GM19324 (cell line): Measurements from ENCODE around the gene ADH7.

ENCODE experiments used
- ATAC-seq: cut with Tn5 transposase; IDR thresholded peaks from one replicate; pipeline ENCODE4 v1.9.1; 2021; ENCODE audit warnings: mild to moderate bottlenecking, moderate library complexity; ENCODE audit not compliant: unreplicated experiment, low FRiP score

The ADH7 gene

DNA sequence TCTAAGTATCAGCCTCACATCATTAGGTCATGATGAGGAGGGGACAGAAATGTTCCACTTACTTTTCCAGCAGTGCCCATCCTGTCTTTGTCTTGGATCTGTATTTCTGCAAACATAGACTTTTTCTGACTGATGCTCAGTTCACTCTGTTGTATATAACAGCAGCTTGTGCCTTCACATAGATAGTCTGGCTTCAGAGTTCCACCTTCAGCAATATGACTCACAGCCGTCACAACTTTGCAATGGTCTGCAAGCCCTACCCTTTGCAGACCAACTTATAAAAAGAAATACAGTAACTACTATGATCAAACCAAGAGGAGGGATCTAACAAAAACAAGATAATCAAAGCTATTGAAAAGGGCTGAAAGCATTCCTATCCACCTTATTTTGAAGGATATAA lies at the start of gene ADH7:
TSS of gene ADH7 (minus strand) at position 189 of the 400 bp plus-strand sequence. CDS start at position 80, 109 bp downstream.
- ATAC-seq, result no peak

DNA sequence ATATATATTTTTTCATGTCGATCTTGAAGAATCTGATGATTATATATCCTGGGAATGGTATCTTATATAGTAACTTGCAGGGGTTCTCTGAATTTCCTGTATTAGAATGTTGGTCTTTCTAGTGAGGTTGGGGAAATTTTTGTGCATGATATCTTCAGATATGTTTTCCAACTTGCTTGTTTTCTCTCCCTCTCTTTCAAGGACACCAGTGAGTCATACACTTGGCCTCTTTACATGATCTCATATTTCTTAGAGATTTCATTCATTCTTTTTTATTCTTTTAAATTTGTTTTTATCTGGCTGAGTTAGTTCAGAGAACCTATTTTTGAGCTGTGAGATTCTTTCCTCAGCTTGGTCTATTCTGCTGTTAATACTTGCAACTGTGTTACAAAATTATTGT lies 48.5 kb upstream of the ADH7 start:
- ATAC-seq, result no peak

DNA sequence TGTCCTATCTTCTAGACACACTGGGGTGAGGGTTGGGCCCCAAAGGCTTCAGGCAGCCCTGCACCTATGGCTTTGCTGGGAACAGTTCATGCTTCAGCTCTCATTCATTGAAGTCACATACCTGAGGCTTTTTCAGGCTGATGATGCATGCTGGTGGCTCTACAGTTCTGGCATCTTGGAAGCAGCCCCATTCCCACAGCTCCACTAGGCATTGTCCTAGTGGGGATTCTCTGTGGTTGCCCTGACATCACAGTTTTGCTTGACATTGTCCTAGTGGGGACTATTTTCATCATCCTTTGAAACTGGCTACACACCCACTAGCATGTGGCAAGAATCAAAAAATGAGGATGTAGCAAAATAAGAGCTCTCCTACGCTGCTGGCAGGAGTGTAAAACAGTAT lies 38.0 kb upstream of the ADH7 start:
- no peak for ATAC-seq

DNA sequence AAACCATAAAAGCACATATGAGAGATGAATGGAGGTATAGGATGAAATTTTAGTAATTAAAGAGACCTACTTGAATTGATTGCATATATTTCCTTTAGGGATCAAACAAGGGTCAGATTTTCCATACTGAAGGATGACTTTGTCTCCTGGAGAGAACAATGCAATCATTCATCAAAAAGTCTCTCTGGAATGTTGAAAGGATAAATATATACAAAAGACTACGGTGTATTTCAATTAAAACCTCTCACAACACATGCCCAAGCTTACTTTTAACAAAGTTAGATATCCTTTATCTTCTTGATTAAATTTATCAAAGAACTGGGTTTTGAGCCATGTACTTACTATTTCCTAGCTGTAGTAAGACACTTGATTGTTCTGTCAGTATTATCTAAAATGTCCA lies 36.8 kb upstream of the ADH7 start:
- ATAC-seq, result no peak

DNA sequence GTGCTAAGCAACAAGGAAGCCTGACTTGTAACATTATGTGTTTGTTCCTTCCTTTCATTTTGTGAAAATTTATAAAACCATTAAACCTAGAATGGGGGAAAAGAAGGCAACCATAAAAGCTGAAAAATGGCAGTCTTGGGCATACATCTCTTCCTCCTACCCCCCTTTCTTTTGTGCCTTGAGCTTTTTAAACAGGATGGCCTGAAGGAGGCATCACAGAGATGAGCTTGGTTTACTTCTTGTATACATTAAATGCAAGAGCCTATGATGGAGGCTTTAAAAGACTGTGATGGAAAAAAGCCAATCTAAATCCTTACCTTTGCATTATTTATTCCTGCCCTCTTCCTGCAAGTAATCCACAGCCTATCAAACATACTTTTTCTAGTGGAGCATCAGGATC lies 36.2 kb upstream of the ADH7 start:
- no peak for ATAC-seq

DNA sequence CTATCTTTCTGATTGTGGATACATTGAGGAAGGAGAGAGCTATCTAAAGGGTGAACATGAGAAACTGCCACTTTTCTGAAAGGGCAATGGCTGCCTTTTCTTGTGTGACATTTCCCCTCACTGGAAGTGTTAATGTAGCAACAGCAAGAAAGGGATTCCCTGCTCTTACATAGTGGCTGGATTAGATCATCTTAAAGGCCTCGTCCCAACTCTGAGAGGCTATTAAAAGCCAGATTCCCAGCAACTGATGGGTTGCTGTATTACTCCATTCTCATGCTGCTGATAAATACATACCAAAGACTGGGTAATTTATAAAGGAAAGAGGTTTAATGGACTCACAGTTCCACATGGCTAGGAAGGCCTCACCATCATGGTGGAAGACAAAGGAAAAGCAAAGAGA lies 33.7 kb upstream of the ADH7 start:
- no peak for ATAC-seq

DNA sequence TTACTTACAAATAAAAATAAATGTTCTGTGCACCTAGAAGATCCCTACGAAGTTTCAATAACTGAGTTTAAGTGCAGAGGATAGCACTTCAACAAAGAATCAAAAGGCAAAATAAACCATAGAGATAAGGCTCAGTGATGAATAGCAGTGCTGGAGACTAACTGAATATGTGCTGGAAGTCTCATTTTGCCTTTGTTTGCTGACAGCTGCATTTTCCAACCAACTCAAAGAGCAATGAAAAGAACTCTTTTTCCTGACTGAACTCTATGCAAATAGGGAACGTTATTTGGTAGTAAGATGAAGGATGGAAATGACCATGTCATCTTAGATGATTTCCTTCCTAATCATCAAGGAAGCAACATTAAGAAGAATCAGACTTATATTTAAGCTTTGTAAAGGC lies 32.7 kb upstream of the ADH7 start:
- ATAC-seq, result no peak

DNA sequence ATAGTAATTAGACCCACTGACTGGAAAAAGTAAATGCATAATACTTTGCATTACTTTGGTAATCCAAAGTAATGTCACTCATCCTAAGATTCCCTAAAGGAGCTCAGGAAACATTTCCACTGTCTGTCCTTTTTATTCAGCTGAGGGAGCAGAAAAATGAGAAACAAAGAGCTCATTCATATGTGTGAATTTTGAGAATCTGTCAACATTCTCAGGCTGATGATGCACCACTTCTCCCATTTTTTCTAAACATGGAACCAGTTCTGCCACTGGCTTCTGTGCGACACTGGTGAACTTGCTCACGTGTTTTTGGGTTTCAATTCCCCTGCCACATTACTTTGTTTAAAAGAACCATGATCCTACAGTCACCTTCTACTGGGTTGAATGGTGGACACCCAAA lies 28.4 kb upstream of the ADH7 start:
- no peak for ATAC-seq

DNA sequence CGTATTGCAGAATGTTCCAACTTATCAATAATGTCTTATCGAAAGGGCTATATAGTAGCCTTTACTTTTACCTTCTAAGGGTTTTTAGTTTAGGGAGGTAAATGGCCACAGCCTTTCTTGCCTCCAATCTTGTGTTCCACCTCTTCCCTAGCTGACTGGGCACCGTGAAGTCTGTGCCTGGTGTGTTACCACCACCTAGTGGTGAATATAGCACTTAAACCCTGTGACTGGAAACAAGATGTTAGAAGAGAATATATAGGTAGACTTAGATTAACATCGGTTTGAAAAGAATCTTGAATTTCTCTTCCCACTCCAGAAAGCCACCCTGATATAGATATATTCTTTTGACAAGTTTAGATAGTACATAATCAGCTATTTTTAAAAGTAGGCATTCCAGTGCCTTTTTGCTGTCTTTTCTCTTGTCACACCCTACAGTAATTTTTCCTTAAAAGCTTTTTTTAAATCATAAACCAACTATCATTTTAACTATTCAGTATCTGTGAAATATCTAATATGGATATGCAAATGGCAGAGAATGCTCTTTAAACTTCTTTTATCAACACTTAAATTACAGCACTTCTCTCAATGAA lies 27.8 kb upstream of the ADH7 start:
- ATAC-seq, result peak; percentile 85

DNA sequence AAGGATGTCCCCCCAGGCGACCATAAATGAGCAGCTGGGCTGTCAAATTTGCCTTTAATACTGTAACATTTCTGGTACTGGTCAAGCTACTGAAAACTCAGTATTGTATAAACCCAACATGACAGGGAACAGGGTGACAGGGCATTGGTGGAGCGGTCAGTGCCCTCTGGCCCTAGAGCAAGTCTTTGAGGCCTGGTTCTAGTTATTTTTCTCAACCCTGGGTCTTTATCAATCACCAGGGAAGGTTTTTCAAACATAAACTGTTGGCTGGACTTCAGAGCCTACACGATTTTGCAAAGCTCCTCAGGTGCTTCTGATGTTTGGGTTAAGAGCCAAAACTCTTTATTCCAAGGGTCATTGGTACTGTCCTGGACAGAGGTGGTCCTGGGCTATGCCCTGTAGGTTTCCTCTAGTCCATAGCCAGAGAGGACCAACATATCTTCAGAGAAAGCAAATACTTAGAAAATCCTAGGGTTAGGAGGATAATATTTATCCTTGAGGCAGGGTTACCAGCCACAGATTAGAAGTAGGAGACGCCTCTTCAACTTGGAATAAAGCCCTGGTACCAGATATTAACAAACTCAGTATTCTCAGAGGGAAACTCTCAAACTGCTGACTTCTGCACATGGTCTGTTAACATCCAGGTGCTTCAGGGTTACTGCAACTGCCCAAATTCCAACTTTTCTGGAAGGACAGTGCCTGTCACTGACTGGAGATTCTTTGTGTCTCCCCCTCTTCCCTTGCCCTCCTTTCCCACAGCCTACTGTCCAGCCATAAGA lies 26.7 kb upstream of the ADH7 start:
- ATAC-seq, result no peak

DNA sequence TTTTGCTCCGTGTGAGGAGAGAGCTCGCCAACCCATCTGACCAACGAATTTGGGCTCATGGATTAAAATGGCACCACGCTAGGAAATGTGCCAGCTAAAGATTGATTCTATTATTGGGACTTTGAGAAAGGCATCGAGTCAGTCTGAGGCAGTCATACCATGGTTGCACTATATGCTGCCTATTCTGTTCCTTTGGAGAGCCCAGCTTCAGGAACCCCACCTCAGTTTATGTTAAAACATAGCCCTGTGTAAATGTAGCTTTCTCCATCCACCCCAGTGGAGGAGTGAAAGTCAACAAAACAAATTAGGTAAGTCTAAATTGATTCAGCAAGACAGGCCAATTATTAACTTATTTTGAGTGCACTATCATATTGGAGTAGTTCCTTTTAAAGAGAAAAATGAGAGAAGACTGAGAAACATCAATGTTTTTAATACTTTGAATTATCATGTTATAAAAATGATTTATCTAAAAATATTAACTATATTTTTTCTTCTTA lies 24.5 kb upstream of the ADH7 start:
- ATAC-seq, result no peak

DNA sequence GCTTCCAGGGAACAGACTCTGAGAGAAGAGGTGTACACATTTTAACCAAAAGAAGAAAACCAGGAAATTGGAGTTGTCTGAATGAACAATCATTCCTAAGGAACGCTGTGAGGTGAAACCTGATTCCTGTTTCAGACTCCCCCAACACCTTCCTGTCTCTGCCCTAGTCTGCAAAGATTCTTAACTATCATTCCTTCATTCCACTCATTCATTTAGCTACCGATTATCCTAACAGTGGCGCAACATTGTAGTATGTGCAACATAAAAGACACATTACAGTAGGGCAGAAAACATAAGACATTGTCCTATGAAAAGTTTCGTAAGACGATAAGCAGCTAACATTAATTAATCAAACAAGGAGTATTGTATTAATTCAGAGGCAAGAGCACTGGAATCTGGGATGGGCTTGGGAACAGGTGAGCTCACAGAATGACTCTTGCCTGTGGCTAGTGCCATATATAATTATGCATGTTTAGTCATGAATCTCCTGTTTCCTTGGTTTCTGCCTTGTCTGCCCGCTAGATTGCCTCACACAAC lies 23.8 kb upstream of the ADH7 start:
- ATAC-seq, result no peak

DNA sequence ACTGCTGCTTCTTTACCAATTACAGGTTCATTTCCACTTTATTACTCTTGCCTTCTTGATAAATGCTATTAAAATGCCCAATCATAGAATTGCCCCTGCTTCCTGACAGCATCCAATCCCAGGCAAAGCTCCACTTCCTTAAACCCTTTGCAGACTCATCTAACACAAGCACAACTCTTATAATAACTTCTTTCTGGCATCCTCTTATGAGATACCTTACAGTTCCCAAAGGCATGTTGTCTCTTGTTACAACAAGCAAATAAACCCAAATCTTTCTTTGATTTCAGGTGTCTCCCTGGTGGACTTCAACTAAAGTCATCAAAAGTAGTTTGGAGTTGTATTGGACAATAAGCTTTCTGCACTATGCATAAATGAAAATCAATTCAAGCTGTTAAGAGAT lies 22.5 kb upstream of the ADH7 start:
- no peak for ATAC-seq

DNA sequence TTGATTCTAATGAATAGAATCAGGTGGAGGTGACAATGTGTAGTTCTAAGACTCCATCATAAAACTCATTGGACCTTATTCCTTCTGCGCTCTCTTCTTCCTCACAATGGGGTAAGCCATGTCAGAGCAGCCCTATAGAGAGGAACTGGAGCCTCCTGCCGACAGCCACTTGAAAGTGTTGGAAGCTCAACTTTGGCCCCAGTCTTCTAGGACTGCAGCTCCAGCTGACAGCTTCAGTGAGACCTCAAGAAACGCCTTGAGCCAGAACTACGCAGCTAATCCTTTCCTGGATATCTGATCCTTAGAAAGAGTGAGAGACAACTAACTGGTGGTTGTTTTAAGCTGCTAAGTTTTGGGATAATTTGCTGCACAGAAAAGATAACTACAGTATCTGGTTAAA lies 22.1 kb upstream of the ADH7 start:
- no peak for ATAC-seq

DNA sequence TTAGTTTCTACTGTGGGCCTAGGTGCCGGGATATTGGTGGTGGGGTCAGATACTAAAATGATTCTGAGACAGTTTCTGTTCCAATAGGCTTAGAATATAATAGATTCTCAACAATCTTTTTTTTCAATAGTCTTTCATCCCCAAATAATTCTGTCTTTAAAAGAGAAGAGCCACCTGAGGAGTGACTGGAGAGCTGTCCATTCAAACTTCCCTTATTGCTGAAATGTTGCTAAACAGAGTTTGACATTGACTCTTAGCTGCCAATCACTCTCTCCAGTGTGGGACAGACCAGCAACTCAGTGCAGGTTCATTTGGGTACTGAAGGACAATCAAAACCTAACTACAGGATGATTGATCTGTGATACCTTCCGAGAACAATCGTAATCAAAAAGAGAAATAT lies 12.4 kb upstream of the ADH7 start:
- no peak for ATAC-seq

DNA sequence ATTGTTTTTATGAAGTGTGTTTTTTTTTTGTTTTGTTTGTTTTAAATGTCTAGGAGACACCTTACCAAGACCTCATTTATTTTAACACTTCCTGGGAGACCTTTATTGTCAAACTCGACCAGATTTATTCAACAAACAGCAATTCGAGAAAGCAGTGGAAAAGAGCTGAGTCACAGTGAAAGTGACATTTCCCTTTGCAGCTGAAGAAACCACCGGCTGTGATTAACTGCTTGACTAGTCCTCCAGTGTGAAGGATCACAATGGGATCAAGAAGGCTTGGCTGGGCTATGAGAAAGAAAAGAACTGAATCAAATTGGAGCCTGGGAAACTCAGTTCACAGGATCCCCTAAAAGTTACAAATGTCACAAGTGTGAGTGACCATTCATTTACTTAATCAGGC lies 11.9 kb upstream of the ADH7 start:
- peak; percentile 77 for ATAC-seq

DNA sequence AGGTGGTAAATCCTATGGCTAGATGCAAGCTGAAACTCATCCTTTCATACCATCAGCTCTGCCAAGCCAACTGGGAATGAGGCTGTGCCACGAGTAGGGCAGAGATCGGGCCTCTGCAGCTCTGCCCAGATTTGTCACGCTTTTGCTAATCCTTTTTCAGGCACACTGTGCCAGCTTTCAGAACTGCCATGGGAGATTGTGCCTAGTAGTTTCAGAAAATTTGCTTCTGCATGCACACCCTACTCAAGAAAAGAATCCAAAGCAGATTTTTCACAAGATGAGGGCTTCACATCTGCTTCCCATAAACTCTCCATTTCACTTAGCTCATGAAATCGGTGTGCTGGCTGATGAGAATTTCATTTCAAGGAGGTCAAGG lies 3.3 kb upstream of the ADH7 start:
- no peak for ATAC-seq

DNA sequence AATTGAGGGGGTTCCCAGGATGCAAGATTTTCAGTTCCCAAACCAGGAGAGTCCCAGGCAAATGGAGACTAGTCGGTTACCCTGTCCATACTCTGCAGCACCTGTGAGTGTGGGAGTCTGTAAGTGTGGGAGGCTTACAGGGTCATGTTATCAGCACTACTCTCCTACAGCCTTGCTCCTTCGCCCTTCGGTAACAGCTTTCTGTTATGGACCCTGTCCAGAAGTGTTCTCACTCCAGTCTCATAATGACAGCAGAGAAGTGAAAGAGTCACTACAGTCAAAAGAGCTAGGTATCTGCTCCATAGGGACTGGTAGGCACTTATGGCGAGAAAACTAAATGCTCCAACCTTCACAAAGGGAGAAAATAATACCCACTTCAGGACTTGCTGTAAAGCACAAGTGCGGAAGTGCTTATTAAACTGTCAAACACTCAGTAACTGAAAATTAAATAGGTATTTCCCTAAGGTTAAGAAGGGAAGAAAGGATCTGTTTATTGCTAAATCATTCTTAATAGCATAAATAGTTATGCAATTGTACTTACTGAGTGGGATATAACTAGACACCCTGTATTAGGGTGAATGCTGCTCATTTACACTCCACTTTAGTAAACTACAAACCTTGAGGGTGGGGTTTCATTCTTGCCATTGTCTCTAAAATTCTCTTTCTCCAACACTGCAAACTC lies 2.7 kb upstream of the ADH7 start:
- no peak for ATAC-seq

DNA sequence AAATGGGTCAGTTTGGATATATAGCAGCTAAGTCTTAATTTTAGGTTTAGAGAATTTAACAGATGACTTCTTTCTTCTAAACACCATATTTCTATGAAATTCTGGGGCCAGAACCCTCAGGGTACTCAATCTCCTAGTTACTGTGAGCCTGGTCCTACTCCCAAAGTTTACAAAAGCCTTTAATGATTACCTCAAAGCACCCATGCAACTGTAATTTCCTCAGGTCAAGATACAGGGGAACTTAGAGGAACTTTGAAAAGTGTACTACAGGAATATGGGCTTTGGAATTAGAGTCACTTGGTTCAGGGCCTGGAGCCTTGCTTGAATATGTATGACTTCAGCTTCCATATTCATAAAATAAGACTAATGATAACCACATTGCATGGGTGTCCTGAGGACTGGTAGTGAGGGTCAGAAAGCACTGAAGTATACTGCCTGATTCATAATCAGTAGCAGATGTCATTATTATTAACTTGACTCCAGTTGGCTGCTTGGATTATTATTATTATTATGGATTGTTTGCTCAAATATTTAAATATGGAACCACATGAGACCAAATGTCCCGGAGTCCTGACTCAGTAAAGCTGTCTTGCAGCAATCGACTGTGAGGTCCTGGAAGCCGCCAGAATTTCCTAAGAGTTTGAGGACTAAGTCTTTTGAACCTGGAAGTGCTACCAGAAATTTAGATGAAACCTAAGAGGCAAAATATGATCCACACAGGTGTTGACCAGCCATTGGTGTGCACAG lies 2.0 kb upstream of the ADH7 start:
- ATAC-seq, result no peak

DNA sequence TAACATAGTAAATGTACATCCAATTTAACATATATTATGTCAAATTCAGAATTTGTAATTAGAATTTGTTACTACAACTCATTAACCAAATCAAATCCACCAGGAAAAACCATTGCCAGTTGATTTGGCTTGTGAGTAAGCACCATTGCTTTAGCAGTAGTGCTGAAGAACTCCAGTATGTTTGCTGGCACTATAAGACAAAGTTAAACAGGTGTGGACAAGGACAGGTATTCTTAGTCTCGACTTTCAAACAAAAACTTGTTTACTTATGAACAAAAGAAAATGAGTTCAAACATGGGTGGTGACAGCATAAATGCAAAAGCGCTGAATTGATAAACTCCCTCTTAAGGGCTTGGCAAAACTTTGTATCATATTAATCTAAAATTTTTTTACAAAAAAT lies 1.3 kb upstream of the ADH7 start:
- ATAC-seq, result no peak

DNA sequence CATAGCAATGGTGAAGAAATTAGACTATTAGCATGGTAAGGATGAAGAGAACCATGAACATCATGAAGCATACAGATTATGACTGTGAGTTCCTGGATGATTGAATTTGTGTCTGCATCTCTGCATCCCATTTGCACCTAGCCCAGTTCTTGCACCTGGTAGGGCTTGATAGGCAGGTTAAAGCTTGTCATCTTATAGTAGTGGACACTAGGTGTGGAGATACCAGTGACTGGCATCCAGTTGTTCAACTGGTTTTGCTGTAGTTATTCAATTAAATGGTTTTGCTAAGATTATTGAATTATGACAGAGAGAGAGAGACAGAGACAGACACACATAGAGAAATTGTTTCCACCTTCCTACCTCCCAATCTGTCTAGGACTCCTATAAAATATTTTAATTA lies 5.0 kb downstream of the ADH7 start:
- ATAC-seq, result no peak
